Activated CD4-positive, alpha-beta T cell treated with anti-CD3 and anti-CD28 coated beads, Interleukin-2, amount 50 U/mL, for 48 hours (primary cell): ENCODE results near the gene ENTHD1.

ENCODE experiments used
- DNase-seq, 2 experiments: peaks; one replicate each; pipeline ENCODE4 v3.0.0-alpha.2; 2020

Gene ENTHD1

GRCh38 chr22:39839917-39840510, 53.5 kb downstream of the ENTHD1 start:
- DNase-seq: peak; percentile 24 to 45

- no peak for DNase-seq
These were observed 54.4 kb downstream of the ENTHD1 start for GRCh38 chr22:39839204-39839603.

GRCh38 chr22:39833610-39834009, 60.0 kb downstream of the ENTHD1 start:
- no peak for DNase-seq

- DNase-seq: no peak
These were observed 60.5 kb downstream of the ENTHD1 start for GRCh38 chr22:39833093-39833492.

- no peak for DNase-seq
These were observed 60.9 kb downstream of the ENTHD1 start for GRCh38 chr22:39832627-39833074.

- no peak for DNase-seq
These were observed 67.9 kb downstream of the ENTHD1 start for GRCh38 chr22:39825661-39826102.

GRCh38 chr22:39821008-39821407, 72.6 kb downstream of the ENTHD1 start:
- no peak for DNase-seq

- DNase-seq: no peak
These were observed 73.3 kb downstream of the ENTHD1 start for GRCh38 chr22:39820256-39820655.

GRCh38 chr22:39819429-39819828, 74.1 kb downstream of the ENTHD1 start:
- DNase-seq: no peak

- no peak for DNase-seq
These were observed 75.5 kb downstream of the ENTHD1 start for GRCh38 chr22:39818094-39818493.

GRCh38 chr22:39815932-39816331, 77.6 kb downstream of the ENTHD1 start:
- DNase-seq: no peak

- no peak for DNase-seq
These were observed 78.7 kb downstream of the ENTHD1 start for GRCh38 chr22:39814899-39815298.

- DNase-seq: no peak
These were observed 83.6 kb downstream of the ENTHD1 start for GRCh38 chr22:39809772-39810557.

- peak; percentile 47 to 59 for DNase-seq
These were observed 85.5 kb downstream of the ENTHD1 start for GRCh38 chr22:39808081-39808480.

GRCh38 chr22:39806109-39806508, 87.5 kb downstream of the ENTHD1 start:
- DNase-seq: no peak

GRCh38 chr22:39805117-39805516, 88.4 kb downstream of the ENTHD1 start:
- no peak for DNase-seq

- DNase-seq: no peak
These were observed 90.9 kb downstream of the ENTHD1 start for GRCh38 chr22:39802682-39803081.

GRCh38 chr22:39800790-39801520, 92.6 kb downstream of the ENTHD1 start:
- DNase-seq: no peak

- no peak for DNase-seq
These were observed 95.9 kb downstream of the ENTHD1 start for GRCh38 chr22:39797528-39798147.

GRCh38 chr22:39789788-39790187, 103.8 kb downstream of the ENTHD1 start:
- no peak for DNase-seq

- no peak for DNase-seq
These were observed 108.3 kb downstream of the ENTHD1 start for GRCh38 chr22:39785232-39785631.

GRCh38 chr22:39777716-39778454, 115.7 kb downstream of the ENTHD1 start:
- DNase-seq: no peak
